SKM-1 treated with dmso at 0.1 percent for 144 hours (cell line): Measurements from ENCODE around the gene LBR.

Experiments
- DNase-seq: peaks from one replicate; lab custom pipeline; 2025; ENCODE audit not compliant: unreplicated experiment; lab: John Stamatoyannopoulos, UW

LBR gene

GRCh38 chr1:225378880-225379279, 49.0 kb downstream of the LBR start:
- DNase-seq, result no peak

DNA sequence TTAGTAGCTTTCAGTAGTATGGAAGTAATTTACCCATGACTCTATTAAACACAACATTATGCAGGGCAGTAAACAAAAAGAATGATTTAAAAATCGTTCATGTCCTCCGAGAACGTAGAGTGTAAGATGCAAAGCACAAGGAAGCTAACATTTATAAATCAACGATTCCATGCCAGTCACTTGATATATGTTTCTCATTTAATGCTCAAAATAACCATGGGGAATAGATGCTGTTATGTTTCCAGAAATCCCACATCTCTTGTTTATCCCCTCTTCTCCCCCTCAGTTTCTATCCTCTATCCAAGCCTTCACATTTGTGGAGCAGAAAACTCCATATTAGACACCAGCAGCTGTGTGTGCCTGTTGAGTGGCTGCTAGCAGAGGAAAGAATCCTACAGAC, 52.8 kb downstream of the LBR start:
- no peak for DNase-seq

DNA sequence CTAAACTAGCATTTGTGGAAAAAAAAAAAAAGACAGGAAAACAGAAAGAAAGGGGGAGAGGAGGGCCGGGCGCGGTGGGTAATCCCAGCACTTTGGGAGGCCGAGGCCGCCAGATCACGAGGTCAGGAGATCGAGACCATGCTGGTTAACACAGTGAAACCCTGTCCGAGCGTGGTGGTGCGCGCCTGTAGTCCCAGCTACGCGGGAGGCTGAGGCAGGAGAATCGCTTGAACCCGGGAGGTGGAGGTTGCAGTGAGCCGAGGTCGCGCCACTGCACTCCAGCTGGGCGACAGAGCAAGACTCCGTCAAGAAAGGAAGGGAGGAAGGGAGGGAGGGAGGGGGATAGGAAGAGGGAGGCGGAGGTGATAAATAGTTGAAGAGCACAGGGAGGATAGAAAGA, 54.7 kb downstream of the LBR start:
- DNase-seq, result no peak

GRCh38 chr1:225371366-225372010, 56.4 kb downstream of the LBR start:
- no peak for DNase-seq

- DNase-seq, result no peak
These were observed 59.7 kb downstream of the LBR start for GRCh38 chr1:225368036-225368552.

- no peak for DNase-seq
These were observed 61.3 kb downstream of the LBR start for GRCh38 chr1:225366552-225366951.

DNA sequence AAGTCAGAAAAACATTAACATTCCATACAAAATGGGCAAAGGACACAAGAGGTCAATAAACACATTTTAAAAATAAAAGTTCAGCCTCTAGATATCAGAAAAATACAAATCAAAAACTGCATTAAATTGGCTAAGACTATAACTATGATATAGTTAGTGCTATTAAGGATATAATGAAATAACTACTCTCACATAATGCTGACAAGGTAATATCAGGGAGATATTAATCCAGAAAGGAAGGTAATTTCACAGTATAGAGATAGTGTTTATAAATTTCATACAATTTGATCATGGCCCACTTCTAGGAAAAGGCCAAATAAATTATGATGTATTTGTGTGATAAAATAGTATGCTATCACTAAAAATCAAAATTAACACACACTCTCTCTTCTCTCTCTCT, 61.8 kb downstream of the LBR start:
- DNase-seq, result no peak

- DNase-seq, result no peak
These were observed 63.4 kb downstream of the LBR start for GRCh38 chr1:225364439-225364838.

DNA sequence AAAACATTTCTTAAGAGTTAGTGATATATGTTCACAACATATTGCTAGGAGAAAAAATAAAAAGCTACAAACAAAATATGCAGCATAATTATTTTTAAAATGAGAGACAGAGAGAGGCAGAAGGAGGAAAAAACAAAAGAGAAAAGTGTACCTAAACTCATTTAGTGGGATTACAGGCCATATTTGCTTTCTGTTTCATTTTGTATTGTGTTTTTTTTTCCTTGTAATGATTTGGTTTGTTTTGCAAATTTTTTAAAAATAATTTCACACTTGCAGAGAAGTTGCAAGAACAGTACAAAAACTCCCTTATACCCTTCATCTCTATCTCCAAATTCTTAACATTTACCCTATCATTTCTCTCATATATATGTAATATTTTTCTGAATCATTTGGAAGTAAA, 65.0 kb downstream of the LBR start:
- DNase-seq, result no peak

DNA sequence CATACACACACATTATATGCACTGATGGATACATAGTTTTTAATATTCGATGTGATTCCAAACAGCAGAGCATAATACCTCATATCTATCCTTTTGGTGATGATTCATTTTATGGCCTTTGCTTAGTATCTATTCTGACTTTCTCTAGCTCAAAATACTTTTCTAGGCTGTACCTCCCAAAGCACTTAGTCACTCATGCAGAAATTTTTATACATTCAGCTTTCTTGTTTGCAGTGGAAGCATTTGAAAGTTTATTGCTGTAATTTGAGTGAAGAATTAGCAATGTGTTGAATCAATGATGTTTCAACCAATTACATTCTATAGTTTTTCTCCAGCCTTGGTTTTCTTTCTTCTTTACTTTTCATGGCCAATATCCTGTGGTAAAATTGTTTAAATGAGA, 66.7 kb downstream of the LBR start:
- no peak for DNase-seq

GRCh38 chr1:225360119-225360518, 67.7 kb downstream of the LBR start:
- DNase-seq, result no peak

DNA sequence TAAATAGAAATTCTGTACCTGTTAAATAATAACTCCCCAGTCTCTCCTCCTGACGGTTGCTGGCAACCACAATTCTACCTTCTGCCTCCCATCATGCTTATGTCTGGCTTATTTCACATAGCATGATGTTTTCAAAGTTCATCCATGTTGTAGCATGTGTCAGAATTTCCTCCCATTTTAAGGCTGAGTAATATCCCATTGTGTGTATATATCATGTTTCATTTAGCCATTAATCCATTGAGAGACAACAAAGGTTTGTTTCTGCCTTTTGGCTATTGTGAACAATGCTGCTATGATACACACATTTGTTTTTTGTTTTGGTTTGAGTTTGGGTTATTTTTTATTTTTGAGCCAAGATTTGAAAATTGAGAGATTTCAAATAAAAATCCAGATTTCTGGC, 72.0 kb downstream of the LBR start:
- DNase-seq, result no peak

DNA sequence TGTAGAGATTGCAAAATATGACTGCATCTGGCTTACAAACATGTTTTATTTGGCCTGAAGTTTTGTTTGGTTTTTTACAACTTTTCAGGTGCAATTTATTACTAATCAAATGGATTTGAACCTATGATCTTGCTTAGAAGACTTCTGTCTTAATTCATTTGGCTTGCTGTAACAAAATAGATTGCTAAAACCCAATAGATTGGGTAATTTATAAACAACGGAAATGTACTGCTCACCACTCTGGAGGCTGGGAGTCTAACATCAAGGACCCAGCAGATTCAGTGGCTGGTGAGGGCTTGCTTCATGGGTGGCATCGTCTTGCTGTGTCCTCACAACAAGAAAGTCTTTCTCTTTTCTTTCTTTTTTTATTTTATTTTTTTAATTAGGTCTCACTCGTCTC, 72.9 kb downstream of the LBR start:
- DNase-seq, result no peak
